ENCODE measurements around the gene LRRC28. TPM values are rescaled to one million over a fixed set of nuclear protein-coding genes. Genes with fewer than 3 reads are reported as not detected.

Gene LRRC28
- polyA plus RNA-seq, 1 of the 3 experiments (the other 2 are of a cell fraction): 15.2 TPM

DNA sequence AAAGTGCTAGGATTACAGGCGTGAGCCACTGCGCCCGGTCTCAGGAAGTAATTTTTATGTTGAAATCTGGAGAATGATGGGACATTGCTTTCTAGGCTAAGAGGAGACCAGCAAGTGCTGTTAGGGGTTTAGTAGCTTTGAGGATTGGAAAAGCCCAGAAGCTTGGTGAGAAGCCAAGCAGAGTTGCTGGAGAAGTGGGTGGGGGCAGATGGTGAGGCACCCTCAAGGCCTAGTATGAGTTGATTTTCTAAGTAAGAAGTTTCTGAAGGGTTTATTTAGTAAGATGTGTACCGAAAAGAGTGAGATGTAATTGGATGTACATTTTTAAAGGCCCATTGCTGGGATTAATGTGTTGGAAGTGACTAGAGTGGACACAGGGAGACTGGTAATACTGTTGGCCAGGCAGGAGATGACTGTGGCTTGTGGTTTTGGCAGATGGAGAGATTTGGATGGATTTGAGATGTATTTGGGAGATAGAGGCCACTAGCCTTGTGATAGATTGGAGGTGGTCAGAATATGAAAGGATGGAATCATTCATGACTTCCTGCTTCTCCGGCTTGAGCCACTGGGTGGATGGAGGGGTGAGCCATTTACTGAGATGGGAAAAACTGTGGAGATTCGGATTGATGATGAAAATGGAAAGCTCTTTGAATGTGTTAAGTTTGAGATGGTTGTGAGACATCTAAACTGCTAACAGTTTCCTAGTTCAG lies 2.3 kb downstream of the LRRC28 start (continued):
- TF ChIP-seq TEAD4 (IDR thresholded peaks at IDR 0.05; ENCODE audit: borderline replicate concordance, insufficient read depth) (peak; percentile 83), ELF1 (IDR thresholded peaks at IDR 0.05) (peak; percentile 63), RAD21 (IDR thresholded peaks at IDR 0.05; ENCODE audit: low read length) (no peak), FOXJ3 (CRISPR knock-in tag; IDR thresholded peaks at IDR 0.05) (no peak), RXRA (IDR thresholded peaks at IDR 0.05; ENCODE audit: borderline replicate concordance, low read depth) (peak; percentile 43; the same call in 1 of the 2 replicates), FOSL2 (IDR thresholded peaks at IDR 0.05; ENCODE audit: borderline replicate concordance, low read depth) (peak; percentile 68; the same call in 1 of the 2 replicates), JUND (IDR thresholded peaks at IDR 0.05) (peak; percentile 87), TCF12 (IDR thresholded peaks at IDR 0.05) (peak; percentile 90), GABPA (IDR thresholded peaks at IDR 0.05; ENCODE audit: low read depth) (peak; percentile 30; the same call in 1 of the 2 replicates), EP300 (IDR thresholded peaks at IDR 0.05; ENCODE audit: borderline replicate concordance in 1 of 2, low read depth in 1 of 2, low read length in 1 of 2) (peak in 1 of 2 experiments; percentile 81; a peak in 1 of 4 replicates), SIN3A (IDR thresholded peaks at IDR 0.05; ENCODE audit: borderline replicate concordance, low read depth, low read length) (0 out of 2 replicates have a peak, but pooled peaks have one; percentile 23), NFIC (IDR thresholded peaks at IDR 0.05; ENCODE audit: borderline replicate concordance) (peak; percentile 97)
- TF ChIP-seq, protein P1, sequence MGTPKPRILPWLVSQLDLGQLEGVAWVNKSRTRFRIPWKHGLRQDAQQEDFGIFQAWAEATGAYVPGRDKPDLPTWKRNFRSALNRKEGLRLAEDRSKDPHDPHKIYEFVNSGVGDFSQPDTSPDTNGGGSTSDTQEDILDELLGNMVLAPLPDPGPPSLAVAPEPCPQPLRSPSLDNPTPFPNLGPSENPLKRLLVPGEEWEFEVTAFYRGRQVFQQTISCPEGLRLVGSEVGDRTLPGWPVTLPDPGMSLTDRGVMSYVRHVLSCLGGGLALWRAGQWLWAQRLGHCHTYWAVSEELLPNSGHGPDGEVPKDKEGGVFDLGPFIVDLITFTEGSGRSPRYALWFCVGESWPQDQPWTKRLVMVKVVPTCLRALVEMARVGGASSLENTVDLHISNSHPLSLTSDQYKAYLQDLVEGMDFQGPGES (IDR thresholded peaks at IDR 0.05; ENCODE audit: low read depth, low read length): no peak
- TF ChIP-seq, protein P2, sequence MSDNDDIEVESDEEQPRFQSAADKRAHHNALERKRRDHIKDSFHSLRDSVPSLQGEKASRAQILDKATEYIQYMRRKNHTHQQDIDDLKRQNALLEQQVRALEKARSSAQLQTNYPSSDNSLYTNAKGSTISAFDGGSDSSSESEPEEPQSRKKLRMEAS (IDR thresholded peaks at IDR 0.05; ENCODE audit: low read depth): peak; percentile 55
- TF ChIP-seq, protein P3, sequence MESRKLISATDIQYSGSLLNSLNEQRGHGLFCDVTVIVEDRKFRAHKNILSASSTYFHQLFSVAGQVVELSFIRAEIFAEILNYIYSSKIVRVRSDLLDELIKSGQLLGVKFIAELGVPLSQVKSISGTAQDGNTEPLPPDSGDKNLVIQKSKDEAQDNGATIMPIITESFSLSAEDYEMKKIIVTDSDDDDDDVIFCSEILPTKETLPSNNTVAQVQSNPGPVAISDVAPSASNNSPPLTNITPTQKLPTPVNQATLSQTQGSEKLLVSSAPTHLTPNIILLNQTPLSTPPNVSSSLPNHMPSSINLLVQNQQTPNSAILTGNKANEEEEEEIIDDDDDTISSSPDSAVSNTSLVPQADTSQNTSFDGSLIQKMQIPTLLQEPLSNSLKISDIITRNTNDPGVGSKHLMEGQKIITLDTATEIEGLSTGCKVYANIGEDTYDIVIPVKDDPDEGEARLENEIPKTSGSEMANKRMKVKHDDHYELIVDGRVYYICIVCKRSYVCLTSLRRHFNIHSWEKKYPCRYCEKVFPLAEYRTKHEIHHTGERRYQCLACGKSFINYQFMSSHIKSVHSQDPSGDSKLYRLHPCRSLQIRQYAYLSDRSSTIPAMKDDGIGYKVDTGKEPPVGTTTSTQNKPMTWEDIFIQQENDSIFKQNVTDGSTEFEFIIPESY (IDR thresholded peaks at IDR 0.05; ENCODE audit: borderline replicate concordance, low read depth): peak; percentile 61; the same call in 1 of the 2 replicates

DNA sequence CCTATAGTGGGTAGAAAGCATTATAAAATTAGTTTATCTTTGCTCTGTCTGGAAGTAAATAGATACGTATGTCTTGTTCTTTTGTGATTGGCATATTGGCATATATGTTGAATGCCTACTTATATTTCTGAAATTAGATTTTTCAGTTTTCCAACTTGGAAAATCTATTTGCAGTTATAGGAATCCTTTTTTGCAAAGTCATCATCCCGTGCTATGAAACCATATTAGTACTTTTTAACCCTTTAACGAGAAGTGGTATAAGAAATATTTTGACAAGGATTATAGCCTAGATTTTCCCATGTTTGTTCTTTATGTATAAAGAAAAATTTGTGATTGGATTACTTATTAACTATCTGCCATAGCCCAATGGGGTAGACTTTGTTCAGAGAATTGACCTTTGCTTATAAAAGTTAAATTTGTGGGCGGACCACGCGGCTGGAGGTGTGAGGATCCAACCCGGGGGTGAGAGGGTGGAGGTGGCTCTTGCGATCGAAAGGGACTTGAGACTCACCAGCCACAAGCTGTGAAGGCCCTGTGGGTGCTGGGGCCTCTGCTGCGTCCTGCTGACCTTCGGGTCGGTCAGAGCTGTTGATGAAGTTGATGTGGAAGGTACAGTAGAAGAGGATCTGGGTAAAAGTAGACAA lies 5.9 kb downstream of the LRRC28 start:
- H3K27ac ChIP-seq (ENCODE audit: low read depth in 2 of 2, low read length in 1 of 2): no peak overlapping the region
- peaks cover 11% of the 10 kb centered on the region for H3F3A ChIP-seq (replicated peaks; ENCODE audit: insufficient read depth)
- no peak overlapping the region for H3K4me3 ChIP-seq (ENCODE audit: low read depth in 2 of 2, low read length in 1 of 2)
- H4K20me1 ChIP-seq (ENCODE audit: insufficient read depth): no peaks in the 10 kb centered on the region
- TF ChIP-seq, protein P3 (IDR thresholded peaks at IDR 0.05; ENCODE audit: borderline replicate concordance, low read depth): no peak
- TF ChIP-seq RCOR1 (IDR thresholded peaks at IDR 0.05; ENCODE audit: low read length) (no peak), RXRA (IDR thresholded peaks at IDR 0.05; ENCODE audit: borderline replicate concordance, low read depth) (no peak), TCF12 (IDR thresholded peaks at IDR 0.05) (no peak)
- H3K4me1 ChIP-seq (ENCODE audit: control insufficient read depth in 1 of 2, insufficient read depth in 2 of 2, low read depth in 1 of 2, low read length in 1 of 2): peaks cover 6 to 15% of the 10 kb centered on the region in 2 experiments; a peak in 3 of 4 replicates
- H3K9ac ChIP-seq: no peak overlapping the region
- H3K79me2 ChIP-seq (ENCODE audit: insufficient read depth): no peaks in the 10 kb centered on the region
- 91% methylated on average over 12 of the region's 12 CpGs for WGBS (ENCODE audit: low lambda C conversion rate)
- H2AFZ ChIP-seq (ENCODE audit: low read depth): no peak overlapping the region
- CTCF ChIA-PET: interaction anchor here (0.9 kb wide), 1 partner anchor 10 kb away, joined by 3 read pairs; no protein-coding TSS in a partner anchor
- H3K9me2 ChIP-seq: no peaks in the 10 kb centered on the region
- H3K4me2 ChIP-seq: no peak overlapping the region
- H3K36me3 ChIP-seq (replicated peaks in 1 of 2; ENCODE audit: control insufficient read depth in 1 of 2, insufficient read depth in 2 of 2, low read length in 1 of 2): peaks cover 8 to 21% of the 10 kb centered on the region in 2 experiments
- no peak for DNase-seq
- no peaks in the 10 kb centered on the region for H3K9me3 ChIP-seq
- POLR2A ChIA-PET: no interaction called here
- no peaks in the 10 kb centered on the region for H3K27me3 ChIP-seq (ENCODE audit: insufficient read depth)
